Kidney (tissue), 14 donors: Measurements from ENCODE around the gene ALAS1. TPM values are rescaled to one million over a fixed set of nuclear protein-coding genes. Genes with fewer than 3 reads are reported as not detected.

ENCODE experiments used
- DNase-seq, 5 donors: peaks; one replicate each; pipeline ENCODE4 v3.0.0-alpha.2; 2013 to 2020
- FAIRE-seq: peaks from 2 replicates; lab custom pipeline; 2012; peaks lifted over from hg19 to GRCh38; lab: Jason Lieb, UNC
- H3K27ac ChIP-seq, 2 donors: one replicate each; pipeline ENCODE4 v1.7.0; 2013; ENCODE audit warnings: low read depth in 2 of 2, low read length in 2 of 2, inconsistent platforms in 1 of 2
- H3K27me3 ChIP-seq: one replicate; pipeline ENCODE4 v1.7.1; 2013; ENCODE audit warnings: low read length, inconsistent platforms; ENCODE audit not compliant: control insufficient read depth, insufficient read depth
- H3K36me3 ChIP-seq, 3 donors: one replicate each; pipeline versions ENCODE4 v1.7.0 to v1.7.1; 2013; ENCODE audit warnings: low read length in 3 of 3, control low read depth in 1 of 3, inconsistent platforms in 1 of 3; ENCODE audit not compliant: insufficient read depth in 3 of 3, control insufficient read depth in 2 of 3
- H3K4me1 ChIP-seq, 3 donors: one replicate each; pipeline versions ENCODE4 v1.7.0 to v1.7.1; 2013; ENCODE audit warnings: low read length in 3 of 3, inconsistent platforms in 1 of 3, low read depth in 1 of 3; ENCODE audit not compliant: control insufficient read depth in 2 of 3, insufficient read depth in 2 of 3
- H3K4me3 ChIP-seq, 3 donors: one replicate each; pipeline versions ENCODE4 v1.7.0 to v1.8.1; 2013; ENCODE audit warnings: low read length in 3 of 3, control low read depth in 1 of 3, inconsistent platforms in 1 of 3
- H3K9ac ChIP-seq, 3 donors: one replicate each; pipeline versions ENCODE4 v1.7.0 to v1.7.1; 2013; ENCODE audit warnings: low read length in 3 of 3, control low read depth in 1 of 3, inconsistent platforms in 1 of 3
- H3K9me3 ChIP-seq, 3 donors: one replicate each; pipeline versions ENCODE4 v1.7.0 to v1.7.1; 2013; ENCODE audit warnings: low read length in 3 of 3, control low read depth in 1 of 3, inconsistent platforms in 1 of 3; ENCODE audit not compliant: control insufficient read depth in 2 of 3, insufficient read depth in 1 of 3
- intact Hi-C: fragments of 100-400 bp; cut with DNase I; formaldehyde crosslinking; loops from one replicate; pipeline ENCODE4 v1.11.1; 2022
- polyA plus RNA-seq: library from polyadenylated mRNA; stranded (reverse); fragments of 350-450 nt; fragmentation: Illumina TruSeq; extraction: RNeasy Lipid Tissue Mini Kit (QIAGEN cat#74804); gene quantifications from one replicate; pipeline ENCODE4 v1.2.3, GENCODE V29; 2014; ENCODE audit warnings: low read depth, low replicate concordance; ENCODE audit not compliant: insufficient read depth
- total RNA-seq: library from RNA; stranded (reverse); fragmentation: NEBNext Ultra II Directional; extraction: Animal tissue kit (Norgen Biotek cat#: 25700); gene quantifications from one replicate; pipeline ENCODE4 v1.2.1, GENCODE V29; 2021
- TF ChIP-seq, protein P1 (sequence below): IDR thresholded peaks from 3 replicates; pipeline ENCODE4 v1.5.1; 2012; ENCODE audit warnings: mild to moderate bottlenecking, moderate library complexity, borderline replicate concordance; ENCODE audit not compliant: insufficient read depth; ENCODE audit errors: extremely low read depth
- donor health status: control.
- donor health status: control.
- donor health status: control.
- donor health status: control.
- donor health status: control.
- donor health status: DM: yes; HTN: yes; CAD: no.
- donor health status: Normal renal cell carcinoma (clear cell type).

The ALAS1 gene
- total and polyA plus RNA-seq, 2 donors from 2014 or later, result 42.8 to 77.2 TPM

DNA sequence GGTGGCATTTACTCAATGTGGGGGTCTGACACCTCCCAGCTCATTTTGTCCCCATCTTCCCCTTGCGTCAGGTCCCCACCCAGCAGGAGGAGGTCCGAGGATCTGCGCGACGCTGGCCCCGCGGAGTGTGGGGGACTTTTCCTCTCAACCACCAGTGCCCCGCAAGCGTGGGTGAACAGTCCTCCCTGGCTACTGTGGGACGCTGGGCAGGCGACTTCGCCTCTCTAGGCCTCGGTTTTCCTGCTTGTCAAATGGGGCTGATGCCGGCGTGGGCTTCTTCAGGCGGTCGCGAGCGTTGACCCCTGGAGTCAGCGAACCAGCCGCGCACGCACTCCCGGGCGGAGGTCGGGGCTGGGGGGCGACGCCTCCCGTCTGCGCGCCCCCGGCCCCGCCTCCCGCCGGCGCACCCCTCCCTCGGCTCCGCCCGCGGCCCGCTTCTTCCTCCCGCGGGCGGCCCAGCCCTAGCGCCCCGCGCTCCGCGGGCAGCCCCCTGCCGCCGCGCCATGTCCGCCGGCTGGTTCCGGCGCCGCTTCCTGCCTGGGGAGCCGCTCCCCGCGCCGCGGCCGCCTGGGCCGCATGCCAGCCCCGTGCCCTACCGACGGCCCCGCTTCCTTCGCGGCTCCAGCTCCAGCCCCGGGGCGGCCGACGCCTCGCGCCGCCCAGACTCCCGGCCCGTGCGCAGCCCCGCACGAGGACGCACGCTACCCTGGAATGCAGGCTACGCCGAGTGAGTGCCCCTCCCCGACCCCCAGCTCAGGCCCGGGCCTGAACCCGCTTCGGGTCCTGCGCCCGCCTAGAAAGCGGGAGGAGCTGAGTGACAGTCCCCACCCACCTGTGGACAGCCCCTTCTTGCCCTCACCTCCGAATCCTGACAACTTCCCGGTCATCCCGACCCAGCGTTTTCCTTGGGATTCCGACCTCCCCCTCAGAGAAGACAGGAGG, 47.6 kb downstream of the ALAS1 start, which contains the start of gene PPM1M:
TSS of gene PPM1M (plus strand) at position 438 of the 942 bp plus-strand sequence. CDS start at position 504, 66 bp downstream.
- intact Hi-C loops, result no loop called here
- peak within 1 kb of the TSS; percentile 51 to 68 (median 54) for H3K4me3 ChIP-seq
- DNase-seq (peak; percentile 57 to 86 (median 73)), FAIRE-seq (no peak)
- H3K36me3 ChIP-seq, result no peaks in the 10 kb centered on the region
- peak within 1 kb of the TSS; percentile 57 to 84 for H3K27ac ChIP-seq
- H3K9me3 ChIP-seq, result no peaks in the 10 kb centered on the region
- peak within 1 kb of the TSS; percentile 7 to 56 (median 43) for H3K9ac ChIP-seq
- peaks cover 0 to 8% (median 0%) of the 10 kb centered on the region in 3 donors for H3K4me1 ChIP-seq
- no peaks in the 10 kb centered on the region for H3K27me3 ChIP-seq
- TF ChIP-seq, protein P1, sequence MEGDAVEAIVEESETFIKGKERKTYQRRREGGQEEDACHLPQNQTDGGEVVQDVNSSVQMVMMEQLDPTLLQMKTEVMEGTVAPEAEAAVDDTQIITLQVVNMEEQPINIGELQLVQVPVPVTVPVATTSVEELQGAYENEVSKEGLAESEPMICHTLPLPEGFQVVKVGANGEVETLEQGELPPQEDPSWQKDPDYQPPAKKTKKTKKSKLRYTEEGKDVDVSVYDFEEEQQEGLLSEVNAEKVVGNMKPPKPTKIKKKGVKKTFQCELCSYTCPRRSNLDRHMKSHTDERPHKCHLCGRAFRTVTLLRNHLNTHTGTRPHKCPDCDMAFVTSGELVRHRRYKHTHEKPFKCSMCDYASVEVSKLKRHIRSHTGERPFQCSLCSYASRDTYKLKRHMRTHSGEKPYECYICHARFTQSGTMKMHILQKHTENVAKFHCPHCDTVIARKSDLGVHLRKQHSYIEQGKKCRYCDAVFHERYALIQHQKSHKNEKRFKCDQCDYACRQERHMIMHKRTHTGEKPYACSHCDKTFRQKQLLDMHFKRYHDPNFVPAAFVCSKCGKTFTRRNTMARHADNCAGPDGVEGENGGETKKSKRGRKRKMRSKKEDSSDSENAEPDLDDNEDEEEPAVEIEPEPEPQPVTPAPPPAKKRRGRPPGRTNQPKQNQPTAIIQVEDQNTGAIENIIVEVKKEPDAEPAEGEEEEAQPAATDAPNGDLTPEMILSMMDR, result no peak

DNA sequence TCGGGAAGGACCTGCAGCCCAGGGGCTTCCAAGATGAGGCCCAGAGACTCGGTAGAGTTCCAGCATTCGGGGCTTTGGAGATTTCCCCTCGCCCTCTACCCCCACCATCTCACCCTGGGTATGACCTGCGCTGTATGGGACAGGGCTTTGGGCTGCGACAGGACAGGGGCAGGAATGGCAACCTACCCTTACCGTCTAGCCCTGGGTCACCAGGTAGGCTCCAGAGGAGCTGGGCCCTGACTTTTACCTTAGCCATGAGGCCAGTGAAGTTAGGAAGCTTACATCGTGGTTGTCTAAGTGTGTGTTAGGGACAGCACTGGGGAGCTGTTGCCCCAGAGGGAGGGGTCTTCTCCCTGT, 48.3 kb downstream of the ALAS1 start:
- peak overlapping the region; percentile 57 to 84 for H3K27ac ChIP-seq
- H3K36me3 ChIP-seq, result peaks cover 0 to under 1% (median 0%) of the 10 kb centered on the region in 3 donors
- peaks cover 0 to 8% (median 0%) of the 10 kb centered on the region in 3 donors for H3K4me1 ChIP-seq
- no peak for DNase-seq
- no peaks in the 10 kb centered on the region for H3K27me3 ChIP-seq
- H3K9ac ChIP-seq, result peak overlapping the region in 1 of 3 donors; percentile 55
- H3K4me3 ChIP-seq, result peak overlapping the region; percentile 30 to 45 (median 30)
- FAIRE-seq, result no peak
- H3K9me3 ChIP-seq, result no peaks in the 10 kb centered on the region
- TF ChIP-seq, protein P1, result no peak
- intact Hi-C loops, result no loop called here

DNA sequence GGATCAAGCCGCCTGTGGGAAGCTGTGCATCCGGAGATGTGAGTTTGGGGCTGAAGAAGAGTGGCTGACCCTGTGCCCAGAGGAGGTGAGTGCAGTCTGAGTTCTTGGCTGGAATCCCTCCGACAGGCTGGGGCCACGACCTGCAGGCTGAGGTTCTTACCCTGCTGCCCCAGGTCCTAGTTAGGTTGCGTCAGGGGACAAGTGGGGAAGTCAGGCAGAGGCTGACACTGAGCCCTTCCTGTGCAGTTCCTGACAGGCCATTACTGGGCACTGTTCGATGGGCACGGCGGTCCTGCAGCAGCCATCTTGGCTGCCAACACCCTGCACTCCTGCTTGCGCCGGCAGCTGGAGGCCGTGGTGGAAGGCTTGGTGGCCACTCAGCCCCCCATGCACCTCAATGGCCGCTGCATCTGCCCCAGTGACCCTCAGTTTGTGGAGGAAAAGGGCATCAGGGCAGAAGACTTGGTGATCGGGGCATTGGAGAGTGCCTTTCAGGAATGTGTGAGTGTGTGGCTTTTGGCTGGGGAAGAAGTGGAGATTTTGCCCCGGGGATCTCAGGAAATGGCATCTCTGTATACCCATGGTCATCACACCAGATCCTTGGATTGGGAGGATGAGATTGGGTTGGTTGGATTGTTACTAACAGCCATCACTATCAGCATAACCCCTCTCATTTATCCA, 48.9 kb downstream of the ALAS1 start:
- intact Hi-C loops, result no loop called here
- Histone ChIP-seq H3K27me3 (no peaks in the 10 kb centered on the region), H3K9me3 (no peaks in the 10 kb centered on the region), H3K27ac (peak overlapping the region in 1 of 2 donors; percentile 57), H3K4me3 (peak overlapping the region in 1 of 3 donors; percentile 45), H3K36me3 (peaks cover 0 to 7% (median 0%) of the 10 kb centered on the region in 3 donors), H3K4me1 (peaks cover 0 to 8% (median 0%) of the 10 kb centered on the region in 3 donors), H3K9ac (no peak overlapping the region)
- peak in 1 of 5 donors; percentile 42 for DNase-seq
- TF ChIP-seq, protein P1, result no peak
- FAIRE-seq, result no peak
